Measurements from ENCODE around the gene EIPR1.

GRCh38 chr2:3224681-3225080, 152.9 kb downstream of the EIPR1 start:
- TF ChIP-seq MTF1 (CRISPR knock-in tag; IDR thresholded peaks at IDR 0.05) (no peak), ZSCAN30 (CRISPR knock-in tag; IDR thresholded peaks at IDR 0.05) (no peak), ATF1 (CRISPR knock-in tag; IDR thresholded peaks at IDR 0.05) (no peak), ZFP1 (CRISPR knock-in tag; IDR thresholded peaks at IDR 0.05) (no peak), NR2F2 (IDR thresholded peaks at IDR 0.05; ENCODE audit: borderline replicate concordance, low read depth) (no peak), GTF2F1 (IDR thresholded peaks at IDR 0.05; ENCODE audit: low read length) (no peak)

Data from HepG2 (cell line).